Measurements from ENCODE around the gene QRICH1.

DNA sequence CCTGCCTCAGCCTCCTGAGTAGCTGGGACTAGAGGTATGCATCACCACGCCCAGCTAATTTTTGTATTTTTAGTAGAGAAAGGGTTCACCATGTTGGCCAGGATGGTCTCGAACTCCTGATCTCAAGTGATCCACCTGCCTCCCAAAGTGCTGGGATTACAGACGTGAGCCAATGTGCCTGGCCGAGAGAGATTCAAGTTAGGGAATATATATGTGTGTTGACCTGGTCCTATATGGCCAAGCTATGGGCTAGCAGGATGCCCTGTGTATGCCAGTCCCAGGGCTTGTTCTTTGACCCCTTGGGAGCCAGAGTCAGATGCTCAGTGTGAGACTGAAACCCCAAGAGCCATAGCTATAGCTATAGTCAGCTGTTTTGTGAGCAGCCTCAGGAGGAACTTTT lies 70.1 kb downstream of the QRICH1 start:
- no peak for TF ChIP-seq POLR2A (IDR thresholded peaks at IDR 0.05)
- no peak for TF ChIP-seq POLR2AphosphoS5 (IDR thresholded peaks at IDR 0.05)
- TF ChIP-seq, protein P1, sequence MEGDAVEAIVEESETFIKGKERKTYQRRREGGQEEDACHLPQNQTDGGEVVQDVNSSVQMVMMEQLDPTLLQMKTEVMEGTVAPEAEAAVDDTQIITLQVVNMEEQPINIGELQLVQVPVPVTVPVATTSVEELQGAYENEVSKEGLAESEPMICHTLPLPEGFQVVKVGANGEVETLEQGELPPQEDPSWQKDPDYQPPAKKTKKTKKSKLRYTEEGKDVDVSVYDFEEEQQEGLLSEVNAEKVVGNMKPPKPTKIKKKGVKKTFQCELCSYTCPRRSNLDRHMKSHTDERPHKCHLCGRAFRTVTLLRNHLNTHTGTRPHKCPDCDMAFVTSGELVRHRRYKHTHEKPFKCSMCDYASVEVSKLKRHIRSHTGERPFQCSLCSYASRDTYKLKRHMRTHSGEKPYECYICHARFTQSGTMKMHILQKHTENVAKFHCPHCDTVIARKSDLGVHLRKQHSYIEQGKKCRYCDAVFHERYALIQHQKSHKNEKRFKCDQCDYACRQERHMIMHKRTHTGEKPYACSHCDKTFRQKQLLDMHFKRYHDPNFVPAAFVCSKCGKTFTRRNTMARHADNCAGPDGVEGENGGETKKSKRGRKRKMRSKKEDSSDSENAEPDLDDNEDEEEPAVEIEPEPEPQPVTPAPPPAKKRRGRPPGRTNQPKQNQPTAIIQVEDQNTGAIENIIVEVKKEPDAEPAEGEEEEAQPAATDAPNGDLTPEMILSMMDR (IDR thresholded peaks at IDR 0.05) = no peak

Data from gastroesophageal sphincter (tissue), 3 donors.